ENCODE results near the gene RAB39A.

The RAB39A gene

DNA sequence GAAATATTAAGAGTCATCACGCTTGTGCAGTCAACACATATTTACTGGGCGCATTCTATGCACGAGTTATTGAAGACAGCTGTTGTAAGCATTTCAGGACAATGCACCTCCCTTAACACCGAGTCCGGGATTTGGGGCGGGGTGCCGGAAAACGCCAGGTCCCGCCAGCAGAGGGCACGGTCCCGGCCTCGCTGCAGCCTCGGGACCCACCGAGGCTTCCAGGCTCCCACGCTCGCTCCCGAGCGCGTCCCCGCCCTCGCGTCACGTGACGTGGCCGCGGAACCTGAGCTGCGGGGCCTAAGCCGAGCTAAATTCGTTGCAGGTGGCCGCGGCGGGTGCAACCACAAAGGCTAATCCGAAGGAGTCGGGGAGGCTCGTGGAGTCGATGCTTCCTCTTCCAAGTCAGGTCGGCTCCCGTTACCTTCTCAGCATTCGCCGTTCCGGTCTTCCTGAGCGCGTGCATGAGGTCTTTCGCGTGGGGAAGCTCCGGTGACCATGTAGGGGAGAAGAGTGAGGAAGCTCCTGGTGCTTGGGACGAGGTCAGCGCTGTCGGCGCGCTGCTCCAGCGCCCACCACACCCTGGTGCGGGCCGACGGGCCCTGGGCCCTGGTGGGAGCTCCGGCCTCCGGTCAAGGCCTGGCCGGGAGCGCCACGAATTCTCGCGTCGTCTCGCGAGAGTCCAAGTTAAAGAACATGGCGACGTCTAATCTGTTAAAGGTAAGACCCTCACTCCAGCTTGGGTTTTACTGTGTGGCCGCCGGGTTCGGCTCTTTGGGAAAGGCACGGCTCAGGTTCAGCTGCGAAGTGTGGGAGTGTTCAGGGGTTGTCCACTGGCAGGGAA, 80.6 kb downstream of the RAB39A start, which contains the start of gene CUL5:
Gene CUL5, plus strand, starts transcription at position 243 of the 841 bp plus-strand sequence. Its CDS starts 451 bp downstream, at position 694.
- FAIRE-seq, result no peak
- TF ChIP-seq, protein P1, sequence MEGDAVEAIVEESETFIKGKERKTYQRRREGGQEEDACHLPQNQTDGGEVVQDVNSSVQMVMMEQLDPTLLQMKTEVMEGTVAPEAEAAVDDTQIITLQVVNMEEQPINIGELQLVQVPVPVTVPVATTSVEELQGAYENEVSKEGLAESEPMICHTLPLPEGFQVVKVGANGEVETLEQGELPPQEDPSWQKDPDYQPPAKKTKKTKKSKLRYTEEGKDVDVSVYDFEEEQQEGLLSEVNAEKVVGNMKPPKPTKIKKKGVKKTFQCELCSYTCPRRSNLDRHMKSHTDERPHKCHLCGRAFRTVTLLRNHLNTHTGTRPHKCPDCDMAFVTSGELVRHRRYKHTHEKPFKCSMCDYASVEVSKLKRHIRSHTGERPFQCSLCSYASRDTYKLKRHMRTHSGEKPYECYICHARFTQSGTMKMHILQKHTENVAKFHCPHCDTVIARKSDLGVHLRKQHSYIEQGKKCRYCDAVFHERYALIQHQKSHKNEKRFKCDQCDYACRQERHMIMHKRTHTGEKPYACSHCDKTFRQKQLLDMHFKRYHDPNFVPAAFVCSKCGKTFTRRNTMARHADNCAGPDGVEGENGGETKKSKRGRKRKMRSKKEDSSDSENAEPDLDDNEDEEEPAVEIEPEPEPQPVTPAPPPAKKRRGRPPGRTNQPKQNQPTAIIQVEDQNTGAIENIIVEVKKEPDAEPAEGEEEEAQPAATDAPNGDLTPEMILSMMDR (IDR thresholded peaks at IDR 0.05; ENCODE audit: insufficient read depth, missing control alignments), result peak; percentile 70
- DNase-seq (ENCODE audit: insufficient read length, low spot score), result peak; percentile 43

DNA sequence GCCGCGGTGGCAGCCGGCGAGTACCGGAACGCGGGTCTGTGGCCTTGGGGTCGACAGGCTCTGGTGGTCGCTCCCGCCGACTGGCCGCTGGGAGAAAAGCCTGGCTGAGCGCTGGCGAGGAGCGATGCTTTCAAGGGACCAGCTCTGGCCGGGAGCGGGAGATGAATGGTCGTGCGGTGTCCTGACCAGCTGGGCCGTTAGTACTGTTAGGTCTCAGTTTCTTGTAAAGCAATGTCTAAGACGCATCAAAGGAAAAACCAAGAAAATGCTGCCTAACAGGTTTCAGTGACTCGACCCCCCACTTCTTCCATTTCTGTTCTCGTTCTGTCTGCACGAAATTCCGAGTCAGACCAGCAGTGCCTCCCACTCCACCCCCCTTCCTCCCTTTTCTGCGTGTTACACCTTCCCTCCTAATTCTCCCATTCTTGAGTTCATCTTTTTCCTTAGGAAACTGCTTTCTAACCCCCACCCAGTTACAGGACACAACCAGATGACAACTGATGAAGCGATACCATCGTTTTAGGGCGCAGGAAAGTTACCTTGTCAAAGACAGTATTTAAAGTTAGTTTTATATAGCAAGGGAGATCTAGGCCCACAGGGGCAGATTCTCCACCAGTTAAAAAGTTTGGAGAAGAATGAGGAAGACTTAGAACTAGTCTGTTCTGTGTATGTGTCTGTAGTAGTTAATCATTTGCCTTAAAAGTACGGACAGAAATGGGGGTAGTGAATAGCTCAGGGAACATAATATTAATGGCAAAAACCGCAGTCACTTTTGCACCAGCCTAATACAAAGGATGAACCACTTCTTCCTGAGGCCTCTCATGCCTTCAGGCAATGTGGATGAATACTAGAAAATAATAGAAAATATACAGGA, 81.5 kb downstream of the RAB39A start:
- FAIRE-seq (no peak), DNase-seq (ENCODE audit: insufficient read length, low spot score) (no peak)
- TF ChIP-seq, protein P1 (IDR thresholded peaks at IDR 0.05; ENCODE audit: insufficient read depth, missing control alignments), result no peak

DNA sequence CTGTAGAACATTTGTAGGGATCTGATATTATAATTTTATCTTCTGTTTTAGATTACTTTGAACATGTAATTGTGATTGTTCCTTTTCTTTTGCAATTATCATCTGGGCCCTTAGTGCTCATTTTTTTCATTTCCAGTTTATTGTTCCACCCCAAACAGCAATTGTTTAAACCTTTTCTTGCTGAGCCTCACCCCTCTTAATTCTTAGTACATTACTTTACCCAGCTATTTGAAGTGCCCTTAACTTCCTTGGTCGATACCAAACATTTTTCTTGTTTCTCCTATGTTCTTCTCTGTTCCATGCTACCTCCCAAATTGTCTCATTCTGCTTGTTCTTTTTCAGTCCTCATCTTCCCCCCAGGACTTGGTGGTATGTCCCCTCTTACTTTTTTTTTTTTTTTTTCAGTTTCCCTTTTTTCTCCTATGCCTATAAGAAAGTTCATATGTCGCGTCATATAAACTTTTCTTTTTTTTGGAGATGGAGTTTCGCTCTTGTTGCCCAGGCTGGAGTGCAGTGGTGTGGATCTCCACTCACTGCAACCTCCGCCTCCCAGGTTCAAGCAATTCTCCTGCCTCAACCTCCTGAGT, 84.0 kb downstream of the RAB39A start:
- TF ChIP-seq, protein P1 (IDR thresholded peaks at IDR 0.05; ENCODE audit: insufficient read depth, missing control alignments), result no peak
- DNase-seq (ENCODE audit: insufficient read length, low spot score) (no peak), FAIRE-seq (no peak)
